ENCODE measurements around the gene SPC24. TPM values are rescaled to one million over a fixed set of nuclear protein-coding genes. Genes with fewer than 3 reads are reported as not detected.
"Not testable (repeated sequence)": the region's sequence is repeated elsewhere in the genome, so short reads cannot be mapped to it uniquely, and the experiment has no call there.

The SPC24 gene
- total RNA-seq, 1 donor from 2014 or later = 12.0 TPM

DNA sequence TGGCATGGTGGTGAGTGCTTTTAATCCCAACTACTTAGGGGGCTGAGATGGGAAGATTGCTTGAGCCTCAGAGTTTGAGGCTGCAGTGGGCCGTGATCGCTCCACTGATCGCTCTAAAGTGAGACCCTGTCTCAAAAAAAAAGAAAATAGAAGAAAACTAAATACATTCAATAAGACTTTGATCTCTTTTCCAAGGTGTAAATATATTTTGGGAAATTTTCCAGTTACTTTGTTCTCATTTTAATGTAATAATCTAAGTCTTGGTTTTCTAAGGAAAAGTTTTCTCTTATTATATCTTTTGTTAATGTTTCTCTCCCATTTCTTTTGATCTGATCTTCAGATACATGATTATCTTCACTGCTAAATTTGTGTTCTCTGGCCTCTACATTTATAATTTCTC lies 56.7 kb downstream of the SPC24 start:
- H3K9me3 ChIP-seq (ENCODE audit: control insufficient read depth in 3 of 3, low read length in 3 of 3) = peaks cover 0 to 2% (median 0%) of the 10 kb centered on the region in 3 donors
- H3K4me1 ChIP-seq (ENCODE audit: control insufficient read depth in 3 of 3, insufficient read depth in 3 of 3, low read length in 3 of 3) = peaks cover 4 to 11% (median 5%) of the 10 kb centered on the region in 3 donors
- H3K27me3 ChIP-seq (ENCODE audit: control insufficient read depth in 3 of 3, insufficient read depth in 3 of 3, low read length in 3 of 3) = peaks cover 2 to 8% (median 5%) of the 10 kb centered on the region in 3 donors
- no peak overlapping the region for H3K27ac ChIP-seq (ENCODE audit: low read depth, low read length)
- peaks cover 0 to 8% (median 2%) of the 10 kb centered on the region in 3 donors for H3K36me3 ChIP-seq (ENCODE audit: control insufficient read depth in 3 of 3, insufficient read depth in 3 of 3, low read length in 3 of 3)
- H3K9ac ChIP-seq (ENCODE audit: low read depth in 1 of 3, low read length in 3 of 3) = no peak overlapping the region
- H3K4me3 ChIP-seq (ENCODE audit: low read length in 3 of 3) = no peak overlapping the region

- H3K27ac ChIP-seq (ENCODE audit: low read depth, low read length) = no peak overlapping the region
- H3K9me3 ChIP-seq (ENCODE audit: control insufficient read depth in 3 of 3, low read length in 3 of 3) = peaks cover 0 to 2% (median 0%) of the 10 kb centered on the region in 3 donors
- no peak overlapping the region for H3K9ac ChIP-seq (ENCODE audit: low read depth in 1 of 3, low read length in 3 of 3)
- H3K27me3 ChIP-seq (ENCODE audit: control insufficient read depth in 3 of 3, insufficient read depth in 3 of 3, low read length in 3 of 3) = peaks cover 2 to 8% (median 5%) of the 10 kb centered on the region in 3 donors
- H3K4me3 ChIP-seq (ENCODE audit: low read length in 3 of 3) = no peak overlapping the region
- H3K4me1 ChIP-seq (ENCODE audit: control insufficient read depth in 3 of 3, insufficient read depth in 3 of 3, low read length in 3 of 3) = peaks cover 5 to 11% (median 6%) of the 10 kb centered on the region in 3 donors
- peaks cover 0 to 8% (median 2%) of the 10 kb centered on the region in 3 donors for H3K36me3 ChIP-seq (ENCODE audit: control insufficient read depth in 3 of 3, insufficient read depth in 3 of 3, low read length in 3 of 3)
Observed at GRCh38 chr19:11098327-11098726, 57.3 kb downstream of the SPC24 start.

DNA sequence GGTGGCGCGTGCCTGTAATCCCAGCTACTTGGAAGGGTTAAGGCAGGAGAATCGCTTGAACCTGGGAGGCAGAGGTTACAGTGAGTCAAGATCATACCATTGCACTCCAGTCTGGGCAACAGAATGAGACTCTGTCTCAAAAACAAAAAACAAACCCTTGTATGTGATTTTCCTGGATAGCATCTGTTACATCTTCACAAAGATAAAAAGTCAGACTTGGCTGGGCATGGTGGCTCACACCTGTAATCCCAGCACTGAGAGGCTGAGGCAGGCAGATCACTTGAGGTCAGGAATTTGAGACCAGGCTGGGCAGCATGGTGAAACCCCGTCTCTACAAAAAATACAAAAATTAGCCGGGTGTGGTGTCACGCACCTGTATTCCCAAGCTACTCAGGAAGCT lies 58.2 kb downstream of the SPC24 start:
- not testable (repeated sequence) for H3K36me3 ChIP-seq (ENCODE audit: control insufficient read depth in 3 of 3, insufficient read depth in 3 of 3, low read length in 3 of 3); H3K9me3 ChIP-seq (ENCODE audit: control insufficient read depth in 3 of 3, low read length in 3 of 3); H3K4me3 ChIP-seq (ENCODE audit: low read length in 3 of 3); H3K9ac ChIP-seq (ENCODE audit: low read depth in 1 of 3, low read length in 3 of 3); H3K27me3 ChIP-seq (ENCODE audit: control insufficient read depth in 3 of 3, insufficient read depth in 3 of 3, low read length in 3 of 3)
- Histone ChIP-seq H3K27ac (ENCODE audit: low read depth, low read length) (peak overlapping the region; percentile 80), H3K4me1 (ENCODE audit: control insufficient read depth in 3 of 3, insufficient read depth in 3 of 3, low read length in 3 of 3) (peaks cover 5 to 11% (median 6%) of the 10 kb centered on the region in 3 donors)

DNA sequence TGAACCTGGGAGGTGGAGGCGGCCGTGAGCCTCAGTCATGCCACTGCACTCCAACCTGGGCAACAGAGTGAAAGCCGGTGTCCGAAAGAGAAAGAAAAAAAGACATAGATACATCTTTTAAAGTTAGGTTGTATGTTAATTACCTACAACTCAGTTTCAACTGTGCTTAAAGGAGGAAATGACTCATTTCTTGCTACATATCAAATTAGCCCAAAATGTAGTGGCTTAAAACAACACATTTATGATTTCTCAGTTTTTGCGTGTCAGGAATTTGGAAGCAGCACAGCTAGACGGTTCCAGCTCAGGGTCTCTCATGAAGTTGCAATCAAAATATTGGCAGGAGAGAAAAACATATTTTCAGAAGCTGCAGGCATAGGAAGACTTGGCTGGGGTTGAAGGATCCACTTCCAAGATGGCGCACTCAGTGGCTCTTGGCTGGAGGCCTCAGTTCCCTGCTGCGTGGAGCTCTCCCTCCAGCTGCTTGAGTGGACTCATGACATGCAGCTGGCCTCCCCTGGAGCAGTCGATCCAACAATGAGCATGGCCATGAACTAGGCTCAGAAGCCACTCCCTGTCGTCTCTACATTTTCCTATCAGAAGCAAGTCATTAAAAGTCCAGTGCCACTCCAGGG lies 59.3 kb downstream of the SPC24 start:
- H3K4me3 ChIP-seq (ENCODE audit: low read length in 3 of 3) = no peak overlapping the region
- no peaks in the 10 kb centered on the region for H3K36me3 ChIP-seq (ENCODE audit: control insufficient read depth in 3 of 3, insufficient read depth in 3 of 3, low read length in 3 of 3)
- peaks cover 0 to 2% (median 0%) of the 10 kb centered on the region in 3 donors for H3K9me3 ChIP-seq (ENCODE audit: control insufficient read depth in 3 of 3, low read length in 3 of 3)
- H3K9ac ChIP-seq (ENCODE audit: low read depth in 1 of 3, low read length in 3 of 3) = no peak overlapping the region
- H3K27ac ChIP-seq (ENCODE audit: low read depth, low read length) = peak overlapping the region; percentile 80
- H3K27me3 ChIP-seq (ENCODE audit: control insufficient read depth in 3 of 3, insufficient read depth in 3 of 3, low read length in 3 of 3) = peaks cover 0 to 8% (median 3%) of the 10 kb centered on the region in 3 donors
- peaks cover 9 to 16% (median 11%) of the 10 kb centered on the region in 3 donors for H3K4me1 ChIP-seq (ENCODE audit: control insufficient read depth in 3 of 3, insufficient read depth in 3 of 3, low read length in 3 of 3)

Other genes with a start within 250 kb of the SPC24 start
- 30.3 TPM for gene YIPF2, start 227.1 kb downstream of the SPC24 start, total RNA-seq
- 25.6 TPM for gene TIMM29, start 227.0 kb downstream of the SPC24 start, total RNA-seq
- gene SMARCA4, start 194.8 kb downstream of the SPC24 start, total RNA-seq = 58.5 TPM
- 45.9 TPM for gene LDLR, start 66.3 kb downstream of the SPC24 start, total RNA-seq
- gene KANK2, start 41.8 kb upstream of the SPC24 start, total RNA-seq = 53.2 TPM
- gene ANGPTL8, start 83.8 kb upstream of the SPC24 start, total RNA-seq = 3.1 TPM
- 16.2 TPM for gene DOCK6, start 106.7 kb upstream of the SPC24 start, total RNA-seq
- gene TSPAN16, start 140.4 kb upstream of the SPC24 start, total RNA-seq = not detected
- gene RAB3D, start 183.9 kb upstream of the SPC24 start, total RNA-seq = 9.9 TPM
- 52.7 TPM for gene TMEM205, start 190.5 kb upstream of the SPC24 start, total RNA-seq
- gene CCDC159, start 190.7 kb upstream of the SPC24 start, total RNA-seq = 7.8 TPM
- 4.7 TPM for gene PLPPR2, start 199.7 kb upstream of the SPC24 start, total RNA-seq
- gene SWSAP1, start 218.9 kb upstream of the SPC24 start, total RNA-seq = 0.52 TPM
- 2.1 TPM for gene EPOR, start 228.5 kb upstream of the SPC24 start, total RNA-seq